Measurements from ENCODE around the gene ZNF133. TPM values are rescaled to one million over a fixed set of nuclear protein-coding genes. Genes with fewer than 3 reads are reported as not detected.

Gene ZNF133
- total RNA-seq, 4 donors from 2014 or later, result 5.9 to 18.9 (median 16.8) TPM

DNA sequence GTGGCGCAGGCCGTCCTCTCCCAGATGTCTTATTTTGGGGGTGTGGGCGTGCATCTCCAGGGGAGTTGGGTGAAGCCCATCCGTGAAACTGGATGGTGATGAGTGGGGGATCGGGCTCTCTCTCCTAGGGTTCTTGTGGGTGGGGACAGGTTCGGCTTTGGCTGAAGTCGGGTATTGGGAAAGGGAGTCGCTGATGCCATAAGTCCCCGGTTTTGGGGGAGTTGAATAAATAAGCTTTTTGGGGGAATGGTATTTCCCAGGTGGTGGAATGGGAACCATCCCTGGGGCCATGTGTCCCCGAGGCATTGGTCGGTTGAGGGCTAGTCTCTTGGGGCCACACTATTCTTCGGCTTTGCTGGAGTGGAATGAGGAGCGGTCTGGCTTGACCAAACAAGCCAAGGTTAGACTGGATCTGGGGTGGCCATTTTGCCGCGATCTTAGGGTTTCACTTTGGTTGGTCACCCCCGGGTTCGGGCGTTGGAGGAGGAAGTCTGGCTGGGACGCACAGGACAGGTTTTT is 481 bp downstream of the ZNF133 start:
- TF ChIP-seq, protein P1, sequence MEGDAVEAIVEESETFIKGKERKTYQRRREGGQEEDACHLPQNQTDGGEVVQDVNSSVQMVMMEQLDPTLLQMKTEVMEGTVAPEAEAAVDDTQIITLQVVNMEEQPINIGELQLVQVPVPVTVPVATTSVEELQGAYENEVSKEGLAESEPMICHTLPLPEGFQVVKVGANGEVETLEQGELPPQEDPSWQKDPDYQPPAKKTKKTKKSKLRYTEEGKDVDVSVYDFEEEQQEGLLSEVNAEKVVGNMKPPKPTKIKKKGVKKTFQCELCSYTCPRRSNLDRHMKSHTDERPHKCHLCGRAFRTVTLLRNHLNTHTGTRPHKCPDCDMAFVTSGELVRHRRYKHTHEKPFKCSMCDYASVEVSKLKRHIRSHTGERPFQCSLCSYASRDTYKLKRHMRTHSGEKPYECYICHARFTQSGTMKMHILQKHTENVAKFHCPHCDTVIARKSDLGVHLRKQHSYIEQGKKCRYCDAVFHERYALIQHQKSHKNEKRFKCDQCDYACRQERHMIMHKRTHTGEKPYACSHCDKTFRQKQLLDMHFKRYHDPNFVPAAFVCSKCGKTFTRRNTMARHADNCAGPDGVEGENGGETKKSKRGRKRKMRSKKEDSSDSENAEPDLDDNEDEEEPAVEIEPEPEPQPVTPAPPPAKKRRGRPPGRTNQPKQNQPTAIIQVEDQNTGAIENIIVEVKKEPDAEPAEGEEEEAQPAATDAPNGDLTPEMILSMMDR (IDR thresholded peaks at IDR 0.05; ENCODE audit: low read depth), result no peak

DNA sequence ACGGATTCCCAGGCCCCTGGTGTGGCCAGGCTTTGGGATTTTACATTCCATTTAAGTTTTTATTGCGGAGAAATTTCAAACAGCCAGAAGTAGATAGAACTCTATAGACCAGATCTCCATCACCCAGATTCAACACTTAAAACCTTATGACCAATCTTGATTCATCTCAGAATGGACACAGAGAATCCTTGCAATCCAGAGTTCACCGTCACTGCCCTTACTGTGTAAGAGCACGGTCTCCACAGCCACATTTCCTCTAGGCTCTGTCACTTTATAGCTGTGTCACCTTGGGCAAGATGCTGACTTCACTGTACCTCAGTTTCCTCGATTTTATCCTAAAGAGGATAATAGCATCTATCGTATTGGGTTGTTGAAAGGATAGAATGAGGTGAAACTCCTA is 979 bp downstream of the ZNF133 start:
- TF ChIP-seq, protein P1 (IDR thresholded peaks at IDR 0.05; ENCODE audit: low read depth), result no peak

DNA sequence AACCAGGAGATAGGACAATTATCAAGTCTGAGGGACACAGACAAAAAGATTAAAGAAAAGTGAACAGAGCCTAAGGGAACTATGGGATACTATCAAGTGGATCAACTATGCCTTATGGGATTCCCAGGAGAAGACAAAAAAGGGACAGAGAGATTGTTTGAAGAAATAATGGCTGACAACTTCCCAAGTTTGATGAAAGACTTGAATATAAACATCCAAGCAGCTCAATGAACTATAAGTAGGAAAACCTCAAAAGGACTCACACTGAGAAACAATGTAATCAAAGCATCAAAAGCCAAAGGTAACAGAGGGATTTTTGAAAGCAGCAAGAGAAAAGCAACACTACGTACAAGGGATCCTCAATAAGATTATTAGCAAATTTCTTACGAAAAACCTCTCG is 11.0 kb downstream of the ZNF133 start:
- TF ChIP-seq, protein P1 (IDR thresholded peaks at IDR 0.05; ENCODE audit: low read depth), result no peak

DNA sequence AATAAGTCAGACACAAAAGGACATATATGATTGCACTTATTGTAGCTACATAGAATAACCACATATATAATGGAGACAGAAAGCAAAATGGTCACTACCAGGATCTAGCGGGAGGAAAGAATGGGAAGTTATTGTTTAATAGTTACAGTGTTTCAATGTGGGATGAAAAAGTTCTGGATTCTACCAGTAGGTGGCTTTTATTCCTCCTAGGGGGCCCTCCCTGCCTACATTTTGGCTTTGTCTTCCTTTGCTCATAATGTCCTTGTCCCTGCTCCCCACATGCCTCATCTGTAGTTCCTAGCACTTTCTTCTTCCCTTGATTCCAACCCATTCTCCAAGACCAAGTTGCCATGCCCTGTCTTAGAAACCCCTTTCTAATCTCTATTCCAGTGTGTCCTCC is 16.3 kb downstream of the ZNF133 start:
- TF ChIP-seq, protein P1 (IDR thresholded peaks at IDR 0.05; ENCODE audit: low read depth), result no peak

GRCh38 chr20:18307301-18307700 is 19.0 kb downstream of the ZNF133 start:
- TF ChIP-seq, protein P1 (IDR thresholded peaks at IDR 0.05; ENCODE audit: low read depth), result no peak

DNA sequence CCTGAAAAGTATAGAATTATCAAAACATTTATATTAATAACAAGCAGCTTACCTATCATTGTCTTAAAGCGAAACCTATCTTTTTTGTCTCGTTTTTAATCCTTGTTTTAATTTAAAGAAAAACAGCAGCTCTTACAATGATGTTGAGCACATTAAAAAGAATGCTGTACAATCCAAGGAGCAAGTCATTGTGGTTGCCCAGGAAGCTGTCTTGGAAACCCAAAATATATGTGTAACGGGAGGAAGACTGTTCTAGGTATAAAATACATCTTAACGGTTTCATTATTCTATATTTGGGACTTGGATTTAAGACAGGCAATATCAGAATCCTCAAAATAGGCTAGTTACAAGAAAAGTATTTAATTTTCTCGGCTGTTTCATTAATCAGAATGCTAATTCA is 21.7 kb downstream of the ZNF133 start:
- TF ChIP-seq, protein P1 (IDR thresholded peaks at IDR 0.05; ENCODE audit: low read depth), result no peak

DNA sequence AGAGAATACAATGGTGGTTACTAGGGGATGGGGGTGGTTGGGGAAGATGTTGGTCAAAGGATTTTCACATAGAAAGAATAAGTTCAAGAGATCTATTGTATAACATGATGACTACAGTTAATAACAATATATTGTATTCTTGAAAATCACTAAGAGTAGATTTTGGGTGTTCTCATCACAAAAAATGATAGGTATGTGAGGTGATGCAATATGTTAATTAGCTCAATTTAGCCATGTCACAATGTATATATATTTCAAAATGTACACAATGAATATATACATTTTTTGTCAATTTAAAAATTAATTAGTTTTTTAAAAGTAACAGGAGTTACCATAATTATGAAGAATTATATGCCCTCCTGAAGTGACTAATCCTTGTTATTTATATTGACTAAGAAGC is 22.3 kb downstream of the ZNF133 start:
- TF ChIP-seq, protein P1 (IDR thresholded peaks at IDR 0.05; ENCODE audit: low read depth), result no peak

Measured in subcutaneous adipose tissue (tissue), 4 donors.